AG20443 (cell line): ENCODE results near the gene WASF2.
"Not testable (repeated sequence)": the region's sequence is repeated elsewhere in the genome, so short reads cannot be mapped to it uniquely, and the experiment has no call there.

Experiments
- DNase-seq: peaks from one replicate; pipeline ENCODE4 v3.0.0; 2012; ENCODE audit warnings: low spot score, mixed read lengths

The WASF2 gene

GRCh38 chr1:27397749-27398148 is 92.2 kb downstream of the WASF2 start:
- DNase-seq: no peak

- DNase-seq: no peak
Measured at GRCh38 chr1:27397110-27397509, 92.9 kb downstream of the WASF2 start.

GRCh38 chr1:27395441-27396195 is 94.3 kb downstream of the WASF2 start:
- DNase-seq: peak; percentile 88

- DNase-seq: no peak
Measured at GRCh38 chr1:27394925-27395324, 95.0 kb downstream of the WASF2 start.

- no peak for DNase-seq
Measured at GRCh38 chr1:27394282-27394658, 95.7 kb downstream of the WASF2 start.

GRCh38 chr1:27393641-27394281 is 96.2 kb downstream of the WASF2 start:
- DNase-seq: no peak

- no peak for DNase-seq
Measured at GRCh38 chr1:27392778-27393635, 97.0 kb downstream of the WASF2 start.

- DNase-seq: peak; percentile 98
Measured at GRCh38 chr1:27392096-27392777, 97.7 kb downstream of the WASF2 start, which contains the start of gene GPR3. Gene GPR3 (plus strand): TSS chr1:27392622. CDS start chr1:27393799, 1,177 bp downstream.

GRCh38 chr1:27391511-27392095 is 98.4 kb downstream of the WASF2 start:
- peak; percentile 70 for DNase-seq

- peak; percentile 51 for DNase-seq
Measured at GRCh38 chr1:27388337-27389005, 101.5 kb downstream of the WASF2 start.

GRCh38 chr1:27384797-27385196 is 105.2 kb downstream of the WASF2 start:
- DNase-seq: not testable (repeated sequence)

GRCh38 chr1:27383661-27384060 is 106.3 kb downstream of the WASF2 start:
- no peak for DNase-seq

GRCh38 chr1:27383039-27383605 is 106.8 kb downstream of the WASF2 start, which contains the start of gene CD164L2:
Gene CD164L2 (minus strand): TSS chr1:27383333. CDS start chr1:27383239, 94 bp downstream.
- DNase-seq: no peak

- DNase-seq: no peak
Measured at GRCh38 chr1:27381969-27382762, 107.8 kb downstream of the WASF2 start.

GRCh38 chr1:27380766-27381733 is 108.9 kb downstream of the WASF2 start:
- DNase-seq: no peak

- peak; percentile 57 for DNase-seq
Measured at GRCh38 chr1:27380224-27380623, 109.7 kb downstream of the WASF2 start.

- DNase-seq: no peak
Measured at GRCh38 chr1:27379564-27380122, 110.3 kb downstream of the WASF2 start.
